ENCODE results near the gene NDUFAF2. TPM values are rescaled to one million over a fixed set of nuclear protein-coding genes. Genes with fewer than 3 reads are reported as not detected.

NDUFAF2 gene
- total and polyA plus RNA-seq, 2 of the 13 experiments (the other 11 are each of a cell fraction or from before 2014, with no cell fraction given): 34.0 to 78.4 TPM

DNA sequence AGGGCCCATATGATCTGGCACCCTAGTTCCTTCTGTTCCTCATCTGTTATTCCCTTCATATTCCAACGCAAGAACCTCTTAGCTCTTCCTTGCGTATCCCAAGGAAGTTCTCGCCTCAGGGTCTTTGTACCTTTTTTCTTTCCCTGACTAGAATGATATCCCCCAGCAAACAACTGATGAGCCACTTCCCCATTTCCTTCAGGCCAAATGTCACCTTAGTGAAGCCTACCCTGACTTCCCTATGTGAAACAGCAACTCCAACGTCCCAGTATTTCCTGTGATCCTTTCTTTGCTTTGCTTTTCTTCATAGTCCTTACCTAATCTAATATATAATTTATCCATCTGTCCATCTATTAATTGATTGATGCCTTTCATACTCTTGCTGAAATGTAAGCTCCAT, 48.0 kb upstream of the NDUFAF2 start:
- H4K20me1 ChIP-seq (ENCODE audit: insufficient read depth, low read length): no peaks in the 10 kb centered on the region
- ChIA-PET CTCF (ENCODE audit: low intra/inter-chr PET ratio, low total read pairs) (no interaction called here), POLR2A (no interaction called here)
- BruUV-seq (replicated peaks): no TSS peak
- intact Hi-C loops (cut with micrococcal nuclease; ENCODE audit: unreplicated experiment) (no loop called here), in situ Hi-C loops (cut with HindIII; ENCODE audit: extremely low pct_ligation_motif_present, low pct_unique_long_range_greater_than_20kb) (no loop called here)
- H3K9ac ChIP-seq (ENCODE audit: insufficient read depth, low read depth, low read length): no peak overlapping the region
- ATAC-seq (no peak), FAIRE-seq (no peak), DNase-seq (ENCODE audit: low spot score) (no peak)
- H3K36me3 ChIP-seq (replicated peaks in 1 of 2; ENCODE audit: control insufficient read depth in 1 of 2, insufficient read depth in 2 of 2, low read length in 2 of 2): peaks cover 2 to 3% of the 10 kb centered on the region in 2 experiments; a peak in 1 of 5 replicates
- no peak overlapping the region for H3K4me3 ChIP-seq (replicated peaks in 1 of 3; ENCODE audit: insufficient read depth in 1 of 3, low read depth in 2 of 3, low read length in 3 of 3)
- no peaks in the 10 kb centered on the region for H3K27me3 ChIP-seq (ENCODE audit: control insufficient read depth in 1 of 2, insufficient read depth in 2 of 2, low read length in 2 of 2)
- H2AFZ ChIP-seq (ENCODE audit: low read length): no peak overlapping the region
- no peak overlapping the region for H3K27ac ChIP-seq (ENCODE audit: extremely low read length, insufficient read depth, low read length)
- no peaks in the 10 kb centered on the region for H3K9me3 ChIP-seq (ENCODE audit: low read length)
- WGBS (ENCODE audit: low lambda C conversion rate): 97% methylated on average over 4 of the region's 4 CpGs
- no peak overlapping the region for H3K4me2 ChIP-seq (ENCODE audit: low read depth, low read length)
- no peaks in the 10 kb centered on the region for H3K79me2 ChIP-seq (ENCODE audit: insufficient read depth, low read length)
- no peaks in the 10 kb centered on the region for H3K4me1 ChIP-seq (ENCODE audit: insufficient read depth, low read length)
- no peak for TF ChIP-seq NR2F6 (IDR thresholded peaks at IDR 0.05)
- TF ChIP-seq NR2F6 (CRISPR knock-in tag; IDR thresholded peaks at IDR 0.05): no peak
- no peak for TF ChIP-seq SIX1 (CRISPR knock-in tag; IDR thresholded peaks at IDR 0.05; ENCODE audit: borderline replicate concordance)
- TF ChIP-seq SIN3B (IDR thresholded peaks at IDR 0.05; ENCODE audit: low read length): no peak
- TF ChIP-seq, protein P1, sequence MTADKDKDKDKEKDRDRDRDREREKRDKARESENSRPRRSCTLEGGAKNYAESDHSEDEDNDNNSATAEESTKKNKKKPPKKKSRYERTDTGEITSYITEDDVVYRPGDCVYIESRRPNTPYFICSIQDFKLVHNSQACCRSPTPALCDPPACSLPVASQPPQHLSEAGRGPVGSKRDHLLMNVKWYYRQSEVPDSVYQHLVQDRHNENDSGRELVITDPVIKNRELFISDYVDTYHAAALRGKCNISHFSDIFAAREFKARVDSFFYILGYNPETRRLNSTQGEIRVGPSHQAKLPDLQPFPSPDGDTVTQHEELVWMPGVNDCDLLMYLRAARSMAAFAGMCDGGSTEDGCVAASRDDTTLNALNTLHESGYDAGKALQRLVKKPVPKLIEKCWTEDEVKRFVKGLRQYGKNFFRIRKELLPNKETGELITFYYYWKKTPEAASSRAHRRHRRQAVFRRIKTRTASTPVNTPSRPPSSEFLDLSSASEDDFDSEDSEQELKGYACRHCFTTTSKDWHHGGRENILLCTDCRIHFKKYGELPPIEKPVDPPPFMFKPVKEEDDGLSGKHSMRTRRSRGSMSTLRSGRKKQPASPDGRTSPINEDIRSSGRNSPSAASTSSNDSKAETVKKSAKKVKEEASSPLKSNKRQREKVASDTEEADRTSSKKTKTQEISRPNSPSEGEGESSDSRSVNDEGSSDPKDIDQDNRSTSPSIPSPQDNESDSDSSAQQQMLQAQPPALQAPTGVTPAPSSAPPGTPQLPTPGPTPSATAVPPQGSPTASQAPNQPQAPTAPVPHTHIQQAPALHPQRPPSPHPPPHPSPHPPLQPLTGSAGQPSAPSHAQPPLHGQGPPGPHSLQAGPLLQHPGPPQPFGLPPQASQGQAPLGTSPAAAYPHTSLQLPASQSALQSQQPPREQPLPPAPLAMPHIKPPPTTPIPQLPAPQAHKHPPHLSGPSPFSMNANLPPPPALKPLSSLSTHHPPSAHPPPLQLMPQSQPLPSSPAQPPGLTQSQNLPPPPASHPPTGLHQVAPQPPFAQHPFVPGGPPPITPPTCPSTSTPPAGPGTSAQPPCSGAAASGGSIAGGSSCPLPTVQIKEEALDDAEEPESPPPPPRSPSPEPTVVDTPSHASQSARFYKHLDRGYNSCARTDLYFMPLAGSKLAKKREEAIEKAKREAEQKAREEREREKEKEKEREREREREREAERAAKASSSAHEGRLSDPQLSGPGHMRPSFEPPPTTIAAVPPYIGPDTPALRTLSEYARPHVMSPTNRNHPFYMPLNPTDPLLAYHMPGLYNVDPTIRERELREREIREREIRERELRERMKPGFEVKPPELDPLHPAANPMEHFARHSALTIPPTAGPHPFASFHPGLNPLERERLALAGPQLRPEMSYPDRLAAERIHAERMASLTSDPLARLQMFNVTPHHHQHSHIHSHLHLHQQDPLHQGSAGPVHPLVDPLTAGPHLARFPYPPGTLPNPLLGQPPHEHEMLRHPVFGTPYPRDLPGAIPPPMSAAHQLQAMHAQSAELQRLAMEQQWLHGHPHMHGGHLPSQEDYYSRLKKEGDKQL (CRISPR knock-in tag; IDR thresholded peaks at IDR 0.05; ENCODE audit: low read depth): no peak
- TF ChIP-seq, protein P2, sequence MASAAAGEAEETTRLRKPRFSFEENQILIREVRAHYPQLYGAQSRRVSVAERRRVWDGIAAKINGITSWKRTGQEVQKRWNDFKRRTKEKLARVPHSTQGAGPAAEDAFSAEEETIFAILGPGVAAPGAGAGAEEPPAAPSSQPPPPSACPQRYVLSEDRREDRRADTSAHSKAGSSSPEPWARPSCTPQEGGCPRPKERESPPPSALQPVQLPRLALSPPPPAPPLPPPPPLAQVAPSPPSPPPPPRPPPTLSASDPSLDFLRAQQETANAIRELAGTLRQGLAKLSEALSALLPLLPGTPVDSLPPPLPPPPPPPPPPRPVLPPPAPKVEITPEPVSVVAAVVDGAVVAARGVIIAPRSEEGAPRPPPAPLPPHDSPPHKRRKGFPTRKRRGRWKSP (CRISPR knock-in tag; IDR thresholded peaks at IDR 0.05): no peak
- no peak for TF ChIP-seq GPN1 (CRISPR knock-in tag; IDR thresholded peaks at IDR 0.05; ENCODE audit: borderline replicate concordance)
- TF ChIP-seq, protein P3, sequence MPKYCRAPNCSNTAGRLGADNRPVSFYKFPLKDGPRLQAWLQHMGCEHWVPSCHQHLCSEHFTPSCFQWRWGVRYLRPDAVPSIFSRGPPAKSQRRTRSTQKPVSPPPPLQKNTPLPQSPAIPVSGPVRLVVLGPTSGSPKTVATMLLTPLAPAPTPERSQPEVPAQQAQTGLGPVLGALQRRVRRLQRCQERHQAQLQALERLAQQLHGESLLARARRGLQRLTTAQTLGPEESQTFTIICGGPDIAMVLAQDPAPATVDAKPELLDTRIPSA (CRISPR knock-in tag; IDR thresholded peaks at IDR 0.05; ENCODE audit: borderline replicate concordance): no peak
- TF ChIP-seq, protein P4, sequence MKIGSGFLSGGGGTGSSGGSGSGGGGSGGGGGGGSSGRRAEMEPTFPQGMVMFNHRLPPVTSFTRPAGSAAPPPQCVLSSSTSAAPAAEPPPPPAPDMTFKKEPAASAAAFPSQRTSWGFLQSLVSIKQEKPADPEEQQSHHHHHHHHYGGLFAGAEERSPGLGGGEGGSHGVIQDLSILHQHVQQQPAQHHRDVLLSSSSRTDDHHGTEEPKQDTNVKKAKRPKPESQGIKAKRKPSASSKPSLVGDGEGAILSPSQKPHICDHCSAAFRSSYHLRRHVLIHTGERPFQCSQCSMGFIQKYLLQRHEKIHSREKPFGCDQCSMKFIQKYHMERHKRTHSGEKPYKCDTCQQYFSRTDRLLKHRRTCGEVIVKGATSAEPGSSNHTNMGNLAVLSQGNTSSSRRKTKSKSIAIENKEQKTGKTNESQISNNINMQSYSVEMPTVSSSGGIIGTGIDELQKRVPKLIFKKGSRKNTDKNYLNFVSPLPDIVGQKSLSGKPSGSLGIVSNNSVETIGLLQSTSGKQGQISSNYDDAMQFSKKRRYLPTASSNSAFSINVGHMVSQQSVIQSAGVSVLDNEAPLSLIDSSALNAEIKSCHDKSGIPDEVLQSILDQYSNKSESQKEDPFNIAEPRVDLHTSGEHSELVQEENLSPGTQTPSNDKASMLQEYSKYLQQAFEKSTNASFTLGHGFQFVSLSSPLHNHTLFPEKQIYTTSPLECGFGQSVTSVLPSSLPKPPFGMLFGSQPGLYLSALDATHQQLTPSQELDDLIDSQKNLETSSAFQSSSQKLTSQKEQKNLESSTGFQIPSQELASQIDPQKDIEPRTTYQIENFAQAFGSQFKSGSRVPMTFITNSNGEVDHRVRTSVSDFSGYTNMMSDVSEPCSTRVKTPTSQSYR (CRISPR knock-in tag; IDR thresholded peaks at IDR 0.05; ENCODE audit: borderline replicate concordance): no peak
- no peak for TF ChIP-seq DNMT3B (CRISPR knock-in tag; conservative IDR thresholded peaks at IDR 0.05)
- no peak for TF ChIP-seq ZNF674 (CRISPR knock-in tag; IDR thresholded peaks at IDR 0.05; ENCODE audit: low read depth)
- TF ChIP-seq ZNF343 (CRISPR knock-in tag; IDR thresholded peaks at IDR 0.05): no peak
- TF ChIP-seq ZNF772 (CRISPR knock-in tag; IDR thresholded peaks at IDR 0.05): no peak
- TF ChIP-seq FOXK1 (CRISPR knock-in tag; IDR thresholded peaks at IDR 0.05; ENCODE audit: borderline replicate concordance, low read depth): no peak
